GM12872 (cell line): ENCODE data around the gene PIGO.

Source experiments
- CTCF ChIP-seq: IDR thresholded peaks from 3 replicates; pipeline ENCODE4 v1.5.1; 2011; ENCODE audit warnings: low read depth, mild to moderate bottlenecking, low read length, moderate library complexity; ENCODE audit not compliant: insufficient read depth

PIGO gene

GRCh38 chr9:35074141-35074540 is 22.2 kb downstream of the PIGO start:
- TF ChIP-seq CTCF = no peak

- no peak for TF ChIP-seq CTCF
Observed at GRCh38 chr9:35073279-35073612, 23.1 kb downstream of the PIGO start.

GRCh38 chr9:35072461-35073278 is 23.7 kb downstream of the PIGO start, which contains the start of gene VCP:
VCP (minus strand) TSS chr9:35072625; CDS start chr9:35072353, 272 bp downstream.
- no peak for TF ChIP-seq CTCF

GRCh38 chr9:35071814-35072460 is 24.5 kb downstream of the PIGO start:
- peak; percentile 49 for TF ChIP-seq CTCF

- TF ChIP-seq CTCF = no peak
Observed at GRCh38 chr9:35070823-35071813, 25.3 kb downstream of the PIGO start.

- no peak for TF ChIP-seq CTCF
Observed at GRCh38 chr9:35069020-35069419, 27.4 kb downstream of the PIGO start.

- no peak for TF ChIP-seq CTCF
Observed at GRCh38 chr9:35067056-35067455, 29.3 kb downstream of the PIGO start.
